Kidney epithelial cell (primary cell): ENCODE results near the gene SLC12A7. TPM values are rescaled to one million over a fixed set of nuclear protein-coding genes. Genes with fewer than 3 reads are reported as not detected.
"Not testable (repeated sequence)": the region's sequence is repeated elsewhere in the genome, so short reads cannot be mapped to it uniquely, and the experiment has no call there.

Experiments
- DNase-seq: peaks from one replicate; pipeline ENCODE4 v3.0.0-alpha.2; 2010; ENCODE audit warnings: low read depth
- H3K27me3 ChIP-seq: 2 replicates; pipeline ENCODE4 v1.6.0; 2011; ENCODE audit warnings: low read length; ENCODE audit not compliant: control insufficient read depth, insufficient read depth
- H3K36me3 ChIP-seq: 2 replicates; pipeline ENCODE4 v1.5.1; 2011; ENCODE audit warnings: low read length; ENCODE audit not compliant: control insufficient read depth, insufficient read depth
- H3K4me3 ChIP-seq: 2 replicates; pipeline ENCODE4 v1.5.1; 2011; ENCODE audit warnings: low read depth, mild to moderate bottlenecking, control low read depth, low read length
- total RNA-seq: library from RNA; depleted of rRNA; stranded (reverse); fragments of >200 nt; gene quantifications from 2 replicates; pipeline ENCODE4 v1.2.3, GENCODE V29; 2015
- TF ChIP-seq, protein P1 (sequence below): IDR thresholded peaks from 2 replicates; pipeline ENCODE4 v1.5.1; 2011; ENCODE audit warnings: mild to moderate bottlenecking, moderate library complexity, low read length, control low read depth, inconsistent platforms; ENCODE audit not compliant: insufficient read depth, poor library complexity, severe bottlenecking

SLC12A7 gene
- 50.3 and 63.3 TPM in 2 replicates for total RNA-seq

DNA sequence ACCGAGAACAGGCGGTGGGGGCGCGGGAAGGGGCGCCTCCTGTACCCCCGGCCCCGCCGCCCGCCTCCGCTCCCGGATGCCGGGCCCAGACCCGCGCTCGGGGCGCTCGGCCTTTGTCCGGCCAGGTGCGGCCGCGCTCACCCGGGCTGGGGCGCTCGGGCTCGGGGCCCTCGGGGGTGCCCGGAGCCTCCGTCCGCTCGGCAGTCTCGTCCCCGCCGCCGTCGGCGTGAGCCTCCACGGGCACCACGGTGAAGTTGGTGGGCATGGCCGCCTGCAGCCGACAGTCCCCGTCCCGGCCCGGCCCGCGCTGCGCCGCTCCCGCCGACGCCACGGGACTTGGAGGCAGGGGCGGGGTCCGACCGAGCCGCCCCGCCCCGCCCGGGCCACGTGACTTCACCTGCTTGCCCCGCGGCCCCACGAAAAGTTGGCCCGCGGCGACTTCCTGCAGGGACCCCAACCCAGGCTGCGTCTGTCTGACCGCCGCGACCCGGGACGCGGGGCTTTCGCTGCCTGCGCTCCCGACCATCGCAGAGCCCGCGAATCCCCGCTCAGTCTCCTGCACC lies at the start of gene SLC12A7:
SLC12A7 (minus strand) TSS at position 337 of the 563 bp plus-strand sequence; CDS start at position 265, 72 bp downstream.
- Histone ChIP-seq H3K4me3 (peak within 1 kb of the TSS; percentile 83), H3K27me3 (no peaks in the 10 kb centered on the region), H3K36me3 (no peaks in the 10 kb centered on the region)
- TF ChIP-seq, protein P1, sequence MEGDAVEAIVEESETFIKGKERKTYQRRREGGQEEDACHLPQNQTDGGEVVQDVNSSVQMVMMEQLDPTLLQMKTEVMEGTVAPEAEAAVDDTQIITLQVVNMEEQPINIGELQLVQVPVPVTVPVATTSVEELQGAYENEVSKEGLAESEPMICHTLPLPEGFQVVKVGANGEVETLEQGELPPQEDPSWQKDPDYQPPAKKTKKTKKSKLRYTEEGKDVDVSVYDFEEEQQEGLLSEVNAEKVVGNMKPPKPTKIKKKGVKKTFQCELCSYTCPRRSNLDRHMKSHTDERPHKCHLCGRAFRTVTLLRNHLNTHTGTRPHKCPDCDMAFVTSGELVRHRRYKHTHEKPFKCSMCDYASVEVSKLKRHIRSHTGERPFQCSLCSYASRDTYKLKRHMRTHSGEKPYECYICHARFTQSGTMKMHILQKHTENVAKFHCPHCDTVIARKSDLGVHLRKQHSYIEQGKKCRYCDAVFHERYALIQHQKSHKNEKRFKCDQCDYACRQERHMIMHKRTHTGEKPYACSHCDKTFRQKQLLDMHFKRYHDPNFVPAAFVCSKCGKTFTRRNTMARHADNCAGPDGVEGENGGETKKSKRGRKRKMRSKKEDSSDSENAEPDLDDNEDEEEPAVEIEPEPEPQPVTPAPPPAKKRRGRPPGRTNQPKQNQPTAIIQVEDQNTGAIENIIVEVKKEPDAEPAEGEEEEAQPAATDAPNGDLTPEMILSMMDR: no peak
- no peak for DNase-seq

DNA sequence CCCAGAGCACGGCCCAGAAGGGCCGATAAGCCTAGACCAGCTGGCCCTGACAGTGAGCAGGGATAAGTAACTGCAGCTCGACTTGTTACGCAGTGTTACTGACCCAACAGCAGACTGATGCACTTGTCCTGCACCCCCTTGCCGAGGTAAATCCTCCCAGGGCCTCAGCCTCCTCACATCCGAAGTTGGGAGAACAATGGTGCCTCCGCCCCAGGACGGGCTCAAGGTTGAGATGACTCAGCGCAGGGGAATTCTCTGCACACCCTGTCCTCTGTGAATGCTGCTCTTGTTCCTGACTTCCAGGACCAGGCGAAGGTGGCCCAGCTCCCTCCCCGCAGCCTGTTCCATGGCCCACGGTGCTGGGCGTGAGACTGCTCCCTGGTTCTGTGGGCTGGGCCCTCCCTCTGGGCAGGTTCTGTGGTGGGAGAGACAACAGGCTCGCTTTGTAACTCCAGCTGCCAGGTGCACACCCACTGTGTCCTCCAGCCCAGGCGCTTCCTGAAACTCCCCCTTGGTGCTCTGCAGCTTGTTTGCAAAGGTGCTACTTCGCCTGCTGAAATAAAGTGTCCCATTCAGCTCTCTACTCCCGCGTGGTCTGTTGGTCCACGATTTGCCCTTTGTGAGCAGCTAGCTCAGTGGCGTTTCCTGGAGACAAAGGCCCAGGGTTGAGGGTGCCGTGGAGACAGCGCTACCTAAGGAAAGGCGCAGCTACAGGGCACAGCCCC lies 49.4 kb upstream of the SLC12A7 start:
- Histone ChIP-seq H3K36me3 (no peaks in the 10 kb centered on the region), H3K4me3 (no peak overlapping the region), H3K27me3 (peaks cover 22% of the 10 kb centered on the region)
- TF ChIP-seq, protein P1: no peak
- no peak for DNase-seq

DNA sequence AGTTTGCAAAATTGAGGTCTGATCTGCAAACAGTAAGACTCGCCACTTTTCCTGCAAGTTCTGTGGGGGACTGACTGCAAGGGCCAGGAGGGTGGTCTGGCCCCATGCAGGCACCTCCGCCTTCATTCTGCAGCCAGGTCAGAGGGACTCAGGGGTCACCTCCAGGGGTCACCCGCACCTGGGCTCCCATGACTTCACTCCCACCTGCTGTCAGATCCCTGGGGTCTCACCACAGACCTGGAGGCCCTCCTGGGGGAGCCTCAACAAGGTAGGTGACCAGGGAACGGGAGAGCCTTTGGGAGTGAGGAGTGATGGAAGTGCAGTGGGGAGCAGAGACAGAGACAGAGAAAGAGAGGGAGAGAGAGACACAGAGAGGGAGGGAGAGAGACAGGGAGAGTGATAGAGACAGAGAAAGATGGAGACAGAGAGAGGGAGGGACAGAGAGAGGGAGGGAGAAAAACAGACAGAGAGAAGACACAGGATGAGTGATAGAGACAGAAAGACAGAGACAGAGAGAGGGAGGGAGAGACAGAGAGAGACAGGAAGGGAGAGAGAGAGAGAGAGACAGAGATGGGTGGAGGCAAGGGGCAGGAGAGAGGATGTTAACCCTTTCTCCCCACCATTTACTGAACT lies 48.0 kb upstream of the SLC12A7 start:
- DNase-seq: no peak
- Histone ChIP-seq H3K27me3 (peaks cover 31% of the 10 kb centered on the region), H3K4me3 (no peak overlapping the region), H3K36me3 (no peaks in the 10 kb centered on the region)
- TF ChIP-seq, protein P1: no peak

GRCh38 chr5:1159341-1159675 lies 47.4 kb upstream of the SLC12A7 start:
- no peak for DNase-seq
- peaks cover 37% of the 10 kb centered on the region for H3K27me3 ChIP-seq
- TF ChIP-seq, protein P1: no peak
- no peaks in the 10 kb centered on the region for H3K36me3 ChIP-seq
- no peak overlapping the region for H3K4me3 ChIP-seq

GRCh38 chr5:1158647-1159340 lies 46.9 kb upstream of the SLC12A7 start:
- TF ChIP-seq, protein P1: no peak
- H3K4me3 ChIP-seq: no peak overlapping the region
- no peak for DNase-seq
- H3K36me3 ChIP-seq: no peaks in the 10 kb centered on the region
- H3K27me3 ChIP-seq: peaks cover 42% of the 10 kb centered on the region

DNA sequence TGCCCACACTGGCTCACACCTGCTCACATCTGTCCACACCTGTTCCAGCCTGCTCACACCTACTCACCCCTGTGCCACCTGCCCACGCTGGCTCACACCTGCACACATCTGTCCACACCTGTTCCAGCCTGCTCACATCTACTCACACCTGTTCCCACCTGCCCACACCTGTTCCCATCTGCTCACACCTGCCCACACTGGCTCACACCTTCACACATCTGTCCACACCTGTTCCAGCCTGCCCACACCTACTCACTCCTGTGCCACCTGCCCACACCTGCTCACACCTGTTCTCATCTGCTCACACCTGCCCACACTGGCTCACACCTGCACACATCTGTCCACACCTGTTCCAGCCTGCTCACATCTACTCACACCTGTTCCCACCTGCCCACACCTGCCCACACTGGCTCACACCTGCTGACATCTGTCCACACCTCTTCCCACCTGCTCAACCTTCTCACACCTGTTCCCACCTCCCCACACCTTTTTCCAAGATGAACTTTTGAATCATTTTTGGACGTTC lies 45.7 kb upstream of the SLC12A7 start:
- H3K27me3 ChIP-seq: peaks cover 53% of the 10 kb centered on the region
- H3K4me3 ChIP-seq, H3K36me3 ChIP-seq, DNase-seq: not testable (repeated sequence)
